HepG2 (cell line): ENCODE results near the gene CBX7. TPM values are rescaled to one million over a fixed set of nuclear protein-coding genes. Genes with fewer than 3 reads are reported as not detected.

Experiments
- ATAC-seq: fragments of 200-7000 bp; cut with Tn5 transposase; 3 replicates; pipeline ENCODE4 v1.9.1; 2020; ENCODE audit warnings: mild to moderate bottlenecking, moderate library complexity
- BruUV-seq: library from RNA; stranded (reverse); fragments of 400-500 nt; replicated peaks from 2 replicates; lab custom pipeline; 2021; lab: Mats Ljungman, UMichigan
- CTCF ChIA-PET: fragments of 300-600 bp; formaldehyde crosslinking; extraction: SDS; loops from one replicate; lab custom pipeline; 2021; ENCODE audit warnings: low total read pairs, inconsistent platforms, low intra/inter-chr PET ratio; lab: Yijun Ruan, JAX
- POLR2A ChIA-PET: fragments of 350-600 bp; sonication (Branson Sonifier 250); formaldehyde crosslinking; loops from one replicate; lab custom pipeline; 2020; ENCODE audit warnings: antibody characterized with exemption, inconsistent platforms; lab: Yijun Ruan, JAX
- DNase-seq: peaks from one replicate; pipeline ENCODE4 v3.0.0-alpha.2; 2015; ENCODE audit warnings: low spot score
- FAIRE-seq: peaks from 3 replicates; lab custom pipeline; 2011; peaks lifted over from hg19 to GRCh38; lab: Jason Lieb, UNC
- H2AFZ ChIP-seq: one replicate; pipeline ENCODE4 v1.6.1; 2011; ENCODE audit warnings: low read length, inconsistent platforms
- H3K27ac ChIP-seq: fragments of 300-600 bp; 3 replicates; pipeline ENCODE4 v1.8.0; 2011; ENCODE audit warnings: mixed run types, mild to moderate bottlenecking, mixed read lengths, low read length, inconsistent platforms; ENCODE audit not compliant: insufficient read depth; ENCODE audit errors: extremely low read length
- H3K27me3 ChIP-seq, 2 experiments: fragments of 200-600 bp in 1 of 2; 2 replicates in 1 of 2; 3 replicates in 1 of 2; pipeline versions ENCODE4 v1.6.0 to v1.8.0; 2011; ENCODE audit warnings: low read length in 2 of 2, mild to moderate bottlenecking in 2 of 2, moderate library complexity in 2 of 2, inconsistent platforms in 1 of 2; ENCODE audit not compliant: insufficient read depth in 2 of 2, control insufficient read depth in 1 of 2
- H3K36me3 ChIP-seq, 2 experiments: fragments of 200-600 bp in 1 of 2; replicated peaks in 1 of 2; 2 replicates in 1 of 2; 3 replicates in 1 of 2; pipeline versions ENCODE4 v1.5.1 to v1.8.0; 2011; ENCODE audit warnings: low read length in 2 of 2, inconsistent platforms in 1 of 2; ENCODE audit not compliant: insufficient read depth in 2 of 2, control insufficient read depth in 1 of 2
- H3K4me1 ChIP-seq: 2 replicates; pipeline ENCODE4 v1.5.1; 2012; ENCODE audit warnings: low read length, inconsistent platforms; ENCODE audit not compliant: insufficient read depth
- H3K4me2 ChIP-seq: 2 replicates; pipeline ENCODE4 v1.6.0; 2011; ENCODE audit warnings: low read depth, low read length, inconsistent platforms
- H3K4me3 ChIP-seq, 3 experiments: fragments of 200-600 bp in 1 of 3; sonication (generic), shearing (Covaris generic) in 1 of 3; replicated peaks in 1 of 3; 2 replicates each; pipeline ENCODE4 v1.5.1; 2011 to 2016; ENCODE audit warnings: low read length in 3 of 3, inconsistent platforms in 2 of 3, low read depth in 2 of 3, mild to moderate bottlenecking in 2 of 3, control low read depth in 1 of 3, mixed read lengths in 1 of 3; ENCODE audit not compliant: insufficient read depth in 1 of 3
- H3K79me2 ChIP-seq: one replicate; pipeline ENCODE4 v1.6.1; 2011; ENCODE audit warnings: low read length, inconsistent platforms; ENCODE audit not compliant: insufficient read depth
- H3K9ac ChIP-seq: 2 replicates; pipeline ENCODE4 v1.6.0; 2011; ENCODE audit warnings: mild to moderate bottlenecking, low read depth, low read length, inconsistent platforms; ENCODE audit not compliant: insufficient read depth
- H3K9me3 ChIP-seq: 2 replicates; pipeline ENCODE4 v1.5.1; 2012; ENCODE audit warnings: mild to moderate bottlenecking, low read length
- H4K20me1 ChIP-seq: 2 replicates; pipeline ENCODE4 v1.6.0; 2011; ENCODE audit warnings: inconsistent platforms, mild to moderate bottlenecking, low read length, moderate library complexity; ENCODE audit not compliant: insufficient read depth
- HOXA3 ChIP-seq: sonication (generic); formaldehyde crosslinking; IDR thresholded peaks from 2 replicates; pipeline ENCODE4 v1.5.0; 2020; ENCODE audit warnings: missing genetic modification reagents
- LCORL ChIP-seq, 2 experiments: fragments of 450-650 bp in 1 of 2; sonication (generic) in 1 of 2; formaldehyde crosslinking in 1 of 2; IDR thresholded peaks; 2 replicates each; pipeline versions ENCODE4 v1.5.0 to v1.6.1; 2017 to 2020; ENCODE audit warnings: antibody characterized with exemption in 1 of 2, missing genetic modification reagents in 1 of 2
- MIER2 ChIP-seq: IDR thresholded peaks from 2 replicates; pipeline ENCODE4 v1.6.1; 2016; ENCODE audit warnings: missing biosample characterization, missing genetic modification reagents
- NFIB ChIP-seq: sonication (generic); formaldehyde crosslinking; IDR thresholded peaks from 2 replicates; pipeline ENCODE4 v1.9.0; 2021; ENCODE audit warnings: missing genetic modification reagents, mild to moderate bottlenecking, borderline replicate concordance
- NR2F1 ChIP-seq, 2 experiments: fragments of 450-650 bp in 1 of 2; formaldehyde crosslinking in 1 of 2; IDR thresholded peaks; 2 replicates each; pipeline versions ENCODE4 v1.5.0 to v1.6.1; 2016 to 2020; ENCODE audit warnings: mild to moderate bottlenecking in 1 of 2, missing compliant biosample characterization in 1 of 2, missing genetic modification reagents in 1 of 2, moderate library complexity in 1 of 2
- PITX1 ChIP-seq: sonication (generic); formaldehyde crosslinking; IDR thresholded peaks from 2 replicates; pipeline ENCODE4 v1.5.1; 2020; ENCODE audit warnings: mild to moderate bottlenecking, missing genetic modification reagents
- SOX6 ChIP-seq, 2 experiments: fragments of 450-650 bp in 1 of 2; sonication (generic) in 1 of 2; formaldehyde crosslinking in 1 of 2; IDR thresholded peaks; 2 replicates each; pipeline versions ENCODE4 v1.4.0 to v1.6.1; 2017 to 2020; ENCODE audit warnings: antibody characterized with exemption in 1 of 2, mild to moderate bottlenecking in 1 of 2, missing genetic modification reagents in 1 of 2
- ZIK1 ChIP-seq: sonication (generic); formaldehyde crosslinking; IDR thresholded peaks from 2 replicates; pipeline ENCODE4 v1.5.0; 2020; ENCODE audit warnings: mild to moderate bottlenecking, low read depth, missing genetic modification reagents, borderline replicate concordance
- ZNF773 ChIP-seq: sonication (generic); formaldehyde crosslinking; IDR thresholded peaks from 2 replicates; pipeline ENCODE4 v1.4.0; 2020; ENCODE audit warnings: missing genetic modification reagents, borderline replicate concordance
- WGBS: methylation state at CpG from one replicate; pipeline ENCODE4 v1.1.6; 2017; ENCODE audit warnings: low lambda C conversion rate; 5-methylcytosine and 5-hydroxymethylcytosine counted together
- in situ Hi-C: cut with HindIII; loops from 2 replicates; pipeline ENCODE4 v1.10.0; 2017; ENCODE audit warnings: low pct_unique_long_range_greater_than_20kb; ENCODE audit not compliant: extremely low pct_ligation_motif_present
- intact Hi-C: fragments of 100-400 bp; cut with micrococcal nuclease; formaldehyde crosslinking; loops from one replicate; pipeline ENCODE4 v1.10.0; 2022; ENCODE audit not compliant: unreplicated experiment
- polyA plus RNA-seq, 8 experiments: library from polyadenylated mRNA; depleted of rRNA in 3 of 8; stranded (reverse) in 7 of 8; unstranded in 1 of 8; fragments of >200 nt; fragmentation: Illumina TruSeq in 4 of 8; extraction: Trizol in 4 of 8; gene quantifications; 2 replicates each; pipeline versions ENCODE4 v1.2.1 to v1.2.3, GENCODE V29; 2011 to 2016; ENCODE audit warnings: low read depth in 4 of 8, missing spikeins in 1 of 8, mixed read lengths in 1 of 8; ENCODE audit not compliant: insufficient read depth in 1 of 8
- total RNA-seq, 5 experiments: library from RNA; depleted of rRNA; stranded (reverse); fragments of >200 nt; fragmentation: Illumina TruSeq; extraction: Trizol; gene quantifications; 2 replicates each; pipeline ENCODE4 v1.2.3, GENCODE V29; 2016; ENCODE audit warnings: low read depth in 1 of 5
- TF ChIP-seq, protein P1 (sequence below): sonication (generic); formaldehyde crosslinking; conservative IDR thresholded peaks from 2 replicates; pipeline ENCODE4 v1.5.0; 2020; ENCODE audit warnings: missing genetic modification reagents
- TF ChIP-seq, protein P2 (sequence below): sonication (generic); IDR thresholded peaks from 2 replicates; pipeline ENCODE4 v1.6.1; 2016; ENCODE audit warnings: low read depth, borderline replicate concordance
- TF ChIP-seq, protein P3 (sequence below): sonication (generic); formaldehyde crosslinking; IDR thresholded peaks from 2 replicates; pipeline ENCODE4 v1.5.0; 2020; ENCODE audit warnings: mild to moderate bottlenecking, missing genetic modification reagents

CBX7 gene
- total and polyA plus RNA-seq, 2 of the 13 experiments (the other 11 are each of a cell fraction or from before 2014, with no cell fraction given) = 0.35 to 4.9 TPM

DNA sequence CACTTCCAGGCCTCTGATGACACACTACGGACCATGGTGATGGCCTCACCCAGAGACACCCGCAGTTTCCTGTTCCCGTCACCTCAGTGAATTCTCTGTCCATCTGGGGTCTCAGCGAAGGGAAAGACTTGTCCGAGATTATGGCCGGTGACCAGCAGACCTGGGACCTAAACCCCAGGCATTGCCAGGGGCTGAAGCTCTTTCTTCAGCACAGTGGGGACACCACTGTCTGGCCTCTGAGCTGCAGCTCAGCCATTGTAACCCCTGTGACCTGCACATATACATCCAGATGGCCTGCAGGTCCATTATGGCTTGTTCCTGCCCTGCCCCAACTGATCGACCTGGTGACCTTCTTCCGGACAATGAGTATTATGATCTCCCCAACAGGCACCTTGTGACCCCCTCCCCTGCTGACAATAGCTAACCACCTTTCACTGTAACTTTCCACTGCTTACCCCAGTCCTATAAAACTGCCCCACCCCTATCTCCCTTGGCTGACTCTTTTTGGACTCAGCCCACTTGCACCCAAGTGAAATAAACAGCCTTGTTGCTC is 22.3 kb downstream of the CBX7 start (continued):
- TF ChIP-seq, protein P1, sequence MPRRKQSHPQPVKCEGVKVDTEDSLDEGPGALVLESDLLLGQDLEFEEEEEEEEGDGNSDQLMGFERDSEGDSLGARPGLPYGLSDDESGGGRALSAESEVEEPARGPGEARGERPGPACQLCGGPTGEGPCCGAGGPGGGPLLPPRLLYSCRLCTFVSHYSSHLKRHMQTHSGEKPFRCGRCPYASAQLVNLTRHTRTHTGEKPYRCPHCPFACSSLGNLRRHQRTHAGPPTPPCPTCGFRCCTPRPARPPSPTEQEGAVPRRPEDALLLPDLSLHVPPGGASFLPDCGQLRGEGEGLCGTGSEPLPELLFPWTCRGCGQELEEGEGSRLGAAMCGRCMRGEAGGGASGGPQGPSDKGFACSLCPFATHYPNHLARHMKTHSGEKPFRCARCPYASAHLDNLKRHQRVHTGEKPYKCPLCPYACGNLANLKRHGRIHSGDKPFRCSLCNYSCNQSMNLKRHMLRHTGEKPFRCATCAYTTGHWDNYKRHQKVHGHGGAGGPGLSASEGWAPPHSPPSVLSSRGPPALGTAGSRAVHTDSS = no peak
- TF ChIP-seq ZIK1 (no peak), SOX6 (IDR thresholded peaks at IDR 0.05) (no peak), SOX6 (CRISPR knock-in tag; IDR thresholded peaks at IDR 0.05) (peak; percentile 55), NR2F1 (CRISPR knock-in tag; IDR thresholded peaks at IDR 0.05) (0 out of 4 replicates have a peak, but pooled peaks of 1 of the 2 experiments have one; percentile 24), HOXA3 (CRISPR knock-in tag) (peak; percentile 35; the same call in 1 of the 2 replicates)
- TF ChIP-seq, protein P2, sequence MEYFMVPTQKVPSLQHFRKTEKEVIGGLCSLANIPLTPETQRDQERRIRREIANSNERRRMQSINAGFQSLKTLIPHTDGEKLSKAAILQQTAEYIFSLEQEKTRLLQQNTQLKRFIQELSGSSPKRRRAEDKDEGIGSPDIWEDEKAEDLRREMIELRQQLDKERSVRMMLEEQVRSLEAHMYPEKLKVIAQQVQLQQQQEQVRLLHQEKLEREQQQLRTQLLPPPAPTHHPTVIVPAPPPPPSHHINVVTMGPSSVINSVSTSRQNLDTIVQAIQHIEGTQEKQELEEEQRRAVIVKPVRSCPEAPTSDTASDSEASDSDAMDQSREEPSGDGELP = no peak
- TF ChIP-seq, protein P3, sequence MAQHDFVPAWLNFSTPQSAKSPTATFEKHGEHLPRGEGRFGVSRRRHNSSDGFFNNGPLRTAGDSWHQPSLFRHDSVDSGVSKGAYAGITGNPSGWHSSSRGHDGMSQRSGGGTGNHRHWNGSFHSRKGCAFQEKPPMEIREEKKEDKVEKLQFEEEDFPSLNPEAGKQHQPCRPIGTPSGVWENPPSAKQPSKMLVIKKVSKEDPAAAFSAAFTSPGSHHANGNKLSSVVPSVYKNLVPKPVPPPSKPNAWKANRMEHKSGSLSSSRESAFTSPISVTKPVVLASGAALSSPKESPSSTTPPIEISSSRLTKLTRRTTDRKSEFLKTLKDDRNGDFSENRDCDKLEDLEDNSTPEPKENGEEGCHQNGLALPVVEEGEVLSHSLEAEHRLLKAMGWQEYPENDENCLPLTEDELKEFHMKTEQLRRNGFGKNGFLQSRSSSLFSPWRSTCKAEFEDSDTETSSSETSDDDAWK (CRISPR knock-in tag) = no peak

DNA sequence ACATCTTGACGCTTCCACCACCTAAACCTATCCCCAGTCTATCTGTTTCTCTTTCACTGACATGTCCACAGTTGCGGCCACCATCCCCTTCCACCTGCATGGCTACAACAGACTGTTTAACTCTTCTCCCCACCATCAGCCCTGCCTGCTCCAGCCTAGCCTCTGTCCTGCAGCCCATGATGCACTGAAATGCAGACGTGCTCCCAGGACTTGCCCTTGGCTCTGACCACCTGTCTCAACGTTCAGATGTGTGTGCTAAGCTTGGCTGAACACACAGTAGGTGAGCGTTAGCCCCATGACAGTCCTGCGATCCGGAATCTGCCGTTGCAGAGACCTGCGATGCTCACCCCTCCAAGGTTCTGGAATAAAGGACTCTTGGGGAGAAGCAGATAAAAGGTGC is 22.7 kb downstream of the CBX7 start:
- no peak for FAIRE-seq
- BruUV-seq = no TSS peak
- in situ Hi-C loops = loop anchor here (10.0 kb wide), 1 partner anchor 255 kb away; the partner anchor contains the start of gene CBX6

More for the DNA sequence above, 22.7 kb downstream of the CBX7 start:
- no peaks in the 10 kb centered on the region for H4K20me1 ChIP-seq
- peaks cover 39% of the 10 kb centered on the region for H3K4me1 ChIP-seq
- TF ChIP-seq LCORL (IDR thresholded peaks at IDR 0.05) (no peak), LCORL (CRISPR knock-in tag; IDR thresholded peaks at IDR 0.05) (no peak), MIER2 (CRISPR knock-in tag) (no peak), NFIB (CRISPR knock-in tag) (no peak), PITX1 (CRISPR knock-in tag) (no peak), ZNF773 (no peak)
- no peaks in the 10 kb centered on the region for H3K79me2 ChIP-seq
- H3K9ac ChIP-seq = no peak overlapping the region
- POLR2A ChIA-PET = no interaction called here
- 54% methylated on average over 4 of the region's 9 CpGs for WGBS
- H2AFZ ChIP-seq = no peak overlapping the region
- CTCF ChIA-PET = no interaction called here
- no peak overlapping the region for H3K27ac ChIP-seq
- 0 out of 5 replicates have a peak, but pooled peaks cover 0 to 2% of the 10 kb centered on the region in 2 experiments for H3K27me3 ChIP-seq
- intact Hi-C loops = no loop called here
- no peak for DNase-seq
- no peak for ATAC-seq
- H3K36me3 ChIP-seq = no peaks in the 10 kb centered on the region
- H3K4me3 ChIP-seq = no peak overlapping the region
- no peaks in the 10 kb centered on the region for H3K9me3 ChIP-seq
- H3K4me2 ChIP-seq = no peak overlapping the region
